ENCODE data around the gene ASCC1. TPM values are rescaled to one million over a fixed set of nuclear protein-coding genes. Genes with fewer than 3 reads are reported as not detected.
A peak's percentile ranks its signal among the peaks of the same experiment; 100 is the strongest.

Gene ASCC1
- total and polyA plus RNA-seq, 2 of the 13 experiments (the other 11 are each of a cell fraction or from before 2014, with no cell fraction given) = 21.6 to 30.1 TPM

- TF ChIP-seq HNF1B (CRISPR knock-in tag; IDR thresholded peaks at IDR 0.05) = peak; percentile 86
- TF ChIP-seq ZNF281 (CRISPR knock-in tag; IDR thresholded peaks at IDR 0.05; ENCODE audit: borderline replicate concordance) = peak; percentile 82
- TF ChIP-seq HDAC6 (IDR thresholded peaks at IDR 0.05; ENCODE audit: low read depth, low read length) = no peak
- no peak; the same call in 1 of the 2 replicates for TF ChIP-seq ZNF136 (CRISPR knock-in tag; IDR thresholded peaks at IDR 0.05; ENCODE audit: low read depth)
- peak; percentile 79 for TF ChIP-seq POLR2G (IDR thresholded peaks at IDR 0.05; ENCODE audit: low read depth, low read length)
- no peak for TF ChIP-seq NFIB (CRISPR knock-in tag; IDR thresholded peaks at IDR 0.05; ENCODE audit: borderline replicate concordance)
- no peak for TF ChIP-seq ZNF251 (CRISPR knock-in tag; IDR thresholded peaks at IDR 0.05)
- TF ChIP-seq ZNF615 (CRISPR knock-in tag; IDR thresholded peaks at IDR 0.05; ENCODE audit: borderline replicate concordance) = no peak
- no peak for TF ChIP-seq IRF1 (CRISPR knock-in tag; IDR thresholded peaks at IDR 0.05; ENCODE audit: low read depth)
- no peak for TF ChIP-seq RBM39 (IDR thresholded peaks at IDR 0.05; ENCODE audit: low read depth, low read length, poor library complexity, severe bottlenecking)
- 0 out of 2 replicates have a peak, but pooled peaks have one; percentile 4 for TF ChIP-seq ZNF121 (CRISPR knock-in tag; IDR thresholded peaks at IDR 0.05)
- peak; percentile 19; the same call in 1 of the 2 replicates for TF ChIP-seq CEBPG (CRISPR knock-in tag; IDR thresholded peaks at IDR 0.05)
- TF ChIP-seq NRL (CRISPR knock-in tag; IDR thresholded peaks at IDR 0.05; ENCODE audit: borderline replicate concordance) = no peak
- peak; percentile 38; the same call in 1 of the 2 replicates for TF ChIP-seq ZNF768 (CRISPR knock-in tag; IDR thresholded peaks at IDR 0.05)
- no peak for TF ChIP-seq MBD4 (IDR thresholded peaks at IDR 0.05; ENCODE audit: borderline replicate concordance, low read length)
- no peak for TF ChIP-seq NR2F1 (CRISPR knock-in tag; IDR thresholded peaks at IDR 0.05)
- no peak for TF ChIP-seq NR3C1 (CRISPR knock-in tag; IDR thresholded peaks at IDR 0.05)
- no peak for TF ChIP-seq GTF2F1 (IDR thresholded peaks at IDR 0.05; ENCODE audit: low read length)
- TF ChIP-seq JDP2 (CRISPR knock-in tag; IDR thresholded peaks at IDR 0.05; ENCODE audit: borderline replicate concordance) = no peak
- 0 out of 2 replicates have a peak, but pooled peaks have one; percentile 6 for TF ChIP-seq NCOA2 (CRISPR knock-in tag; IDR thresholded peaks at IDR 0.05)
- TF ChIP-seq MYPOP (CRISPR knock-in tag; IDR thresholded peaks at IDR 0.05) = no peak
- TF ChIP-seq KLF15 (CRISPR knock-in tag; IDR thresholded peaks at IDR 0.05; ENCODE audit: borderline replicate concordance) = 0 out of 2 replicates have a peak, but pooled peaks have one; percentile 22
- TF ChIP-seq NCOA5 (CRISPR knock-in tag; IDR thresholded peaks at IDR 0.05) = no peak
- TF ChIP-seq ZC3H4 (CRISPR knock-in tag; IDR thresholded peaks at IDR 0.05; ENCODE audit: borderline replicate concordance) = no peak
Observed at GRCh38 chr10:72260976-72261783, 45.1 kb upstream of the ASCC1 start (continued).

Measured in HepG2 (cell line).